Astrocyte (in vitro differentiated cells and primary cell): ENCODE results near the gene SMARCC2.

ENCODE experiments used
- EZH2 ChIP-seq: IDR thresholded peaks from 2 replicates; pipeline ENCODE4 v1.6.1; 2012; ENCODE audit warnings: mild to moderate bottlenecking, low read length, inconsistent platforms; ENCODE audit not compliant: insufficient read depth
- TF ChIP-seq, protein P1 (sequence below): IDR thresholded peaks from 2 replicates; pipeline ENCODE4 v1.5.1; 2011; ENCODE audit warnings: low read depth, mild to moderate bottlenecking, inconsistent platforms, low read length, moderate library complexity; ENCODE audit not compliant: insufficient read depth

DNA sequence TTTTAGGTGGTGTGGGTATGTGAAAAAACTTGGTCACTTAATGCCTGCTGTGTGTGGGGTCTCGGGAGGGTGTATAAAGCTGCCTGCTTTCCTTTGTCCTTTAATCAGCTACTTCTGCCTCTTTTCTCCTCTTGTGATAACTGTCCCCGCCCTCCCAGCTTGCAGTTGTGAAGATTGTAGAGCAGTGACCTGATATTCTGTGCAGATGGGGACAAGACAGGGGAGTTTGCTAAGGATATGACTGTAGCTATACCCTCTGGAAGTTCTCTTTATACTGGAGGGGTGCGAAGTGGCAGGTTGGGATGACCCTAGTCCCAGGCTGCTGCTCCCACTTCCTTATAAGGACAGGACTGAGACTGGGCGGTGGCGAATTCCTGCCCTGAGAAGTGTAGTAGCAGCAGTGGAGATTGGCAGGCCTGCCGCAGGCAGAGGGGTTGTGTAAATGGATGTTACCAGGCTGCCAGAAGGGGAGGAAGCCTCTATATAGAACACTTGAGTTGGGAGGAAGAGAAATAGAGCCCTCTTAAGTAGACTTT lies 30.3 kb downstream of the SMARCC2 start:
- TF ChIP-seq, protein P1, sequence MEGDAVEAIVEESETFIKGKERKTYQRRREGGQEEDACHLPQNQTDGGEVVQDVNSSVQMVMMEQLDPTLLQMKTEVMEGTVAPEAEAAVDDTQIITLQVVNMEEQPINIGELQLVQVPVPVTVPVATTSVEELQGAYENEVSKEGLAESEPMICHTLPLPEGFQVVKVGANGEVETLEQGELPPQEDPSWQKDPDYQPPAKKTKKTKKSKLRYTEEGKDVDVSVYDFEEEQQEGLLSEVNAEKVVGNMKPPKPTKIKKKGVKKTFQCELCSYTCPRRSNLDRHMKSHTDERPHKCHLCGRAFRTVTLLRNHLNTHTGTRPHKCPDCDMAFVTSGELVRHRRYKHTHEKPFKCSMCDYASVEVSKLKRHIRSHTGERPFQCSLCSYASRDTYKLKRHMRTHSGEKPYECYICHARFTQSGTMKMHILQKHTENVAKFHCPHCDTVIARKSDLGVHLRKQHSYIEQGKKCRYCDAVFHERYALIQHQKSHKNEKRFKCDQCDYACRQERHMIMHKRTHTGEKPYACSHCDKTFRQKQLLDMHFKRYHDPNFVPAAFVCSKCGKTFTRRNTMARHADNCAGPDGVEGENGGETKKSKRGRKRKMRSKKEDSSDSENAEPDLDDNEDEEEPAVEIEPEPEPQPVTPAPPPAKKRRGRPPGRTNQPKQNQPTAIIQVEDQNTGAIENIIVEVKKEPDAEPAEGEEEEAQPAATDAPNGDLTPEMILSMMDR = no peak
- no peak for TF ChIP-seq EZH2
